Measurements from ENCODE around the gene TMEFF2.

- no peak for TF ChIP-seq POLR2AphosphoS5 (IDR thresholded peaks at IDR 0.05)
- no peak for TF ChIP-seq EP300 (IDR thresholded peaks at IDR 0.05)
These were observed 135.5 kb downstream of the TMEFF2 start for GRCh38 chr2:192059266-192059665.

Data from upper lobe of left lung (tissue), 4 donors.